ENCODE results near the gene SPATA2L. TPM values are rescaled to one million over a fixed set of nuclear protein-coding genes. Genes with fewer than 3 reads are reported as not detected.

SPATA2L gene
- total and polyA plus RNA-seq, 2 of the 13 experiments (the other 11 are each of a cell fraction or from before 2014, with no cell fraction given): 9.1 to 20.7 TPM

- H3K4me1 ChIP-seq (ENCODE audit: insufficient read depth, low read length): peaks cover 62% of the 10 kb centered on the region
- no peak overlapping the region for H2AFZ ChIP-seq (ENCODE audit: low read length)
- FAIRE-seq (no peak), DNase-seq (ENCODE audit: low spot score) (no peak), ATAC-seq (no peak)
- no peak overlapping the region for H3K4me3 ChIP-seq (replicated peaks in 1 of 3; ENCODE audit: insufficient read depth in 1 of 3, low read depth in 2 of 3, low read length in 3 of 3)
- CTCF ChIA-PET (ENCODE audit: low intra/inter-chr PET ratio, low total read pairs): interaction anchor here (0.6 kb wide), 1 partner anchor 38 kb away, joined by 3 read pairs; no protein-coding TSS in a partner anchor
- H3K27me3 ChIP-seq (ENCODE audit: control insufficient read depth in 1 of 2, insufficient read depth in 2 of 2, low read length in 2 of 2): no peaks in the 10 kb centered on the region
- POLR2A ChIA-PET: no interaction called here
- peaks cover 5 to 14% of the 10 kb centered on the region in 2 experiments; a peak in 2 of 5 replicates for H3K36me3 ChIP-seq (replicated peaks in 1 of 2; ENCODE audit: control insufficient read depth in 1 of 2, insufficient read depth in 2 of 2, low read length in 2 of 2)
- H3K4me2 ChIP-seq (ENCODE audit: low read depth, low read length): no peak overlapping the region
- intact Hi-C loops (cut with micrococcal nuclease; ENCODE audit: unreplicated experiment): no loop called here
- H3K27ac ChIP-seq (ENCODE audit: extremely low read length, insufficient read depth, low read length): no peak overlapping the region
- H3K9ac ChIP-seq (ENCODE audit: insufficient read depth, low read depth, low read length): no peak overlapping the region
- in situ Hi-C loops (cut with HindIII; ENCODE audit: extremely low pct_ligation_motif_present, low pct_unique_long_range_greater_than_20kb): no loop called here
- no peaks in the 10 kb centered on the region for H3K9me3 ChIP-seq (ENCODE audit: low read length)
- TF ChIP-seq RBFOX2 (IDR thresholded peaks at IDR 0.05; ENCODE audit: low read depth, low read length) (peak; percentile 51), ZNF235 (CRISPR knock-in tag; IDR thresholded peaks at IDR 0.05; ENCODE audit: borderline replicate concordance) (no peak), NR3C1 (CRISPR knock-in tag; IDR thresholded peaks at IDR 0.05) (no peak), MTA1 (CRISPR knock-in tag; IDR thresholded peaks at IDR 0.05; ENCODE audit: borderline replicate concordance) (0 out of 2 replicates have a peak, but pooled peaks have one; percentile 18), ZBTB49 (CRISPR knock-in tag; IDR thresholded peaks at IDR 0.05; ENCODE audit: borderline replicate concordance) (no peak)
- WGBS (ENCODE audit: low lambda C conversion rate): over 99% methylated on average over 10 of the region's 19 CpGs
- H4K20me1 ChIP-seq (ENCODE audit: insufficient read depth, low read length): no peaks in the 10 kb centered on the region
- BruUV-seq (replicated peaks): no TSS peak
- peaks cover 2% of the 10 kb centered on the region for H3K79me2 ChIP-seq (ENCODE audit: insufficient read depth, low read length)
Measured at GRCh38 chr16:89697161-89697615, 4.3 kb downstream of the SPATA2L start.

- ChIA-PET CTCF (ENCODE audit: low intra/inter-chr PET ratio, low total read pairs) (interaction anchor here (0.6 kb wide), 1 partner anchor 37 kb away, joined by 3 read pairs; no protein-coding TSS in a partner anchor), POLR2A (no interaction called here)
- no TSS peak for BruUV-seq (replicated peaks)
- Histone ChIP-seq H4K20me1 (ENCODE audit: insufficient read depth, low read length) (no peaks in the 10 kb centered on the region), H3K4me1 (ENCODE audit: insufficient read depth, low read length) (peaks cover 67% of the 10 kb centered on the region), H2AFZ (ENCODE audit: low read length) (no peak overlapping the region), H3K79me2 (ENCODE audit: insufficient read depth, low read length) (peaks cover 2% of the 10 kb centered on the region), H3K9me3 (ENCODE audit: low read length) (no peaks in the 10 kb centered on the region), H3K4me2 (ENCODE audit: low read depth, low read length) (no peak overlapping the region), H3K36me3 (replicated peaks in 1 of 2; ENCODE audit: control insufficient read depth in 1 of 2, insufficient read depth in 2 of 2, low read length in 2 of 2) (peaks cover 5 to 14% of the 10 kb centered on the region in 2 experiments; a peak in 2 of 5 replicates), H3K4me3 (replicated peaks in 1 of 3; ENCODE audit: insufficient read depth in 1 of 3, low read depth in 2 of 3, low read length in 3 of 3) (no peak overlapping the region), H3K9ac (ENCODE audit: insufficient read depth, low read depth, low read length) (no peak overlapping the region), H3K27me3 (ENCODE audit: control insufficient read depth in 1 of 2, insufficient read depth in 2 of 2, low read length in 2 of 2) (no peaks in the 10 kb centered on the region), H3K27ac (ENCODE audit: extremely low read length, insufficient read depth, low read length) (no peak overlapping the region)
- in situ Hi-C loops (cut with HindIII; ENCODE audit: extremely low pct_ligation_motif_present, low pct_unique_long_range_greater_than_20kb) (no loop called here), intact Hi-C loops (cut with micrococcal nuclease; ENCODE audit: unreplicated experiment) (no loop called here)
- ATAC-seq (no peak), DNase-seq (ENCODE audit: low spot score) (no peak), FAIRE-seq (no peak)
- WGBS (ENCODE audit: low lambda C conversion rate): 87% methylated on average over 8 of the region's 18 CpGs
- no peak for TF ChIP-seq IRF2 (CRISPR knock-in tag; IDR thresholded peaks at IDR 0.05)
- peak; percentile 7; the same call in 1 of the 2 replicates for TF ChIP-seq IRF9 (CRISPR knock-in tag; IDR thresholded peaks at IDR 0.05; ENCODE audit: borderline replicate concordance)
- TF ChIP-seq ZNF687 (CRISPR knock-in tag; IDR thresholded peaks at IDR 0.05): no peak
- no peak for TF ChIP-seq BORCS8-MEF2B (CRISPR knock-in tag; IDR thresholded peaks at IDR 0.05)
- TF ChIP-seq ZBTB1 (CRISPR knock-in tag; IDR thresholded peaks at IDR 0.05; ENCODE audit: borderline replicate concordance): no peak
- peak; percentile 44 for TF ChIP-seq RBFOX2 (IDR thresholded peaks at IDR 0.05; ENCODE audit: low read depth, low read length)
Measured at GRCh38 chr16:89696670-89697128, 4.8 kb downstream of the SPATA2L start.
